T-cell (primary cell): ENCODE data around the gene SLC45A3. TPM values are rescaled to one million over a fixed set of nuclear protein-coding genes. Genes with fewer than 3 reads are reported as not detected.

Experiments used
- ATAC-seq, 4 experiments: fragments of 200-7000 bp in 3 of 4; fragments of 150-1000 bp in 1 of 4; cut with Tn5 transposase; replicated peaks in 1 of 4; 1 replicate in 3 of 4; 2 replicates in 1 of 4; pipeline ENCODE4 v1.10.0; 2021; ENCODE audit warnings: moderate library complexity in 3 of 4, mild to moderate bottlenecking in 2 of 4, moderate number of reproducible peaks in 1 of 4
- CTCF ChIA-PET, 2 donors: fragments of 300-600 bp; sonication (Branson Sonifier 250); formaldehyde crosslinking; loops; one replicate each; lab custom pipeline; 2022; ENCODE audit warnings: antibody characterized with exemption in 2 of 2; lab: Charles Lee
- POLR2A ChIA-PET, 2 donors: fragments of 300-600 bp; sonication (Branson Sonifier 250); formaldehyde crosslinking; loops; one replicate each; lab custom pipeline; 2022; ENCODE audit warnings: antibody characterized with exemption in 2 of 2; lab: Charles Lee
- DNase-seq, 35 experiments: peaks; one replicate each; pipeline versions ENCODE4 v3.0.0 to v3.0.0-alpha.2; 2013 to 2023
- H3K27ac ChIP-seq: one replicate; pipeline ENCODE4 v1.5.1; 2013; ENCODE audit warnings: low read length
- H3K27me3 ChIP-seq, 2 experiments: replicated peaks in 1 of 2; 1 replicate in 1 of 2; 2 replicates in 1 of 2; pipeline versions ENCODE4 v1.6.1 to v1.7.0; 2013; ENCODE audit warnings: low read length in 1 of 2, mixed read lengths in 1 of 2; ENCODE audit not compliant: control insufficient read depth in 2 of 2, insufficient read depth in 2 of 2; ENCODE audit errors: extremely low read depth in 1 of 2
- H3K36me3 ChIP-seq, 2 donors: 1 replicate in 1 of 2; 2 replicates in 1 of 2; pipeline versions ENCODE4 v1.6.1 to v1.7.0; 2013; ENCODE audit warnings: low read length in 1 of 2; ENCODE audit not compliant: control insufficient read depth in 2 of 2, insufficient read depth in 1 of 2; ENCODE audit errors: extremely low read depth in 1 of 2
- H3K4me1 ChIP-seq, 2 experiments: 1 replicate in 1 of 2; 2 replicates in 1 of 2; pipeline versions ENCODE4 v1.6.1 to v1.7.0; 2013; ENCODE audit warnings: low read length in 2 of 2, mixed read lengths in 1 of 2; ENCODE audit not compliant: insufficient read depth in 2 of 2, control insufficient read depth in 1 of 2; ENCODE audit errors: extremely low read depth in 1 of 2
- H3K4me3 ChIP-seq, 2 donors: 1 replicate in 1 of 2; 2 replicates in 1 of 2; pipeline versions ENCODE4 v1.5.1 to v1.7.0; 2013; ENCODE audit warnings: mild to moderate bottlenecking in 2 of 2, low read length in 1 of 2, moderate library complexity in 1 of 2; ENCODE audit not compliant: control insufficient read depth in 1 of 2; ENCODE audit errors: extremely low read depth in 1 of 2
- H3K9me3 ChIP-seq: 2 replicates; pipeline ENCODE4 v1.7.0; 2013
- H3K27ac Mint-ChIP-seq, 2 donors: one replicate each; pipeline ENCODE4 v1.8.0; 2020 to 2021; ENCODE audit warnings: mild to moderate bottlenecking in 2 of 2, mixed read lengths in 2 of 2
- H3K27me3 Mint-ChIP-seq, 2 donors: one replicate each; pipeline ENCODE4 v1.8.0; 2021 to 2022; ENCODE audit warnings: mixed read lengths in 2 of 2
- H3K36me3 Mint-ChIP-seq: one replicate; pipeline ENCODE4 v1.8.0; 2021; ENCODE audit warnings: mixed read lengths
- H3K4me1 Mint-ChIP-seq, 3 donors: one replicate each; pipeline ENCODE4 v1.8.0; 2020 to 2022; ENCODE audit warnings: mixed read lengths in 3 of 3, mild to moderate bottlenecking in 1 of 3
- H3K4me3 Mint-ChIP-seq, 3 donors: one replicate each; pipeline ENCODE4 v1.8.0; 2020 to 2022; ENCODE audit warnings: mild to moderate bottlenecking in 3 of 3, mixed read lengths in 3 of 3, moderate library complexity in 3 of 3
- H3K9me3 Mint-ChIP-seq, 3 donors: one replicate each; pipeline ENCODE4 v1.8.0; 2020 to 2022; ENCODE audit warnings: mixed read lengths in 3 of 3
- WGBS: methylation state at CpG from one replicate; pipeline ENCODE4 v1.1.5; 2013; ENCODE audit warnings: missing lambda C conversion rate; ENCODE audit not compliant: insufficient coverage; 5-methylcytosine and 5-hydroxymethylcytosine counted together
- total RNA-seq, 35 experiments: library from RNA in 6 of 35; stranded (reverse) in 6 of 35; fragments of 120-200 nt in 1 of 35; gene quantifications; one replicate each; pipeline versions ENCODE4 v1.2.1 to v1.2.4 and lab custom pipeline; 2013 to 2026

SLC45A3 gene
- total RNA-seq, 5 donors from 2014 or later (not counting 1 experiment from before 2014, with no cell fraction given) = 0.35 to 2.1 (median 0.75) TPM

- no peaks in the 10 kb centered on the region for H3K36me3 ChIP-seq
- Mint-ChIP-seq H3K9me3 (no peaks in the 10 kb centered on the region), H3K4me1 (peaks cover 0 to 11% (median 0%) of the 10 kb centered on the region in 3 donors), H3K27ac (no peak overlapping the region), H3K36me3 (no peaks in the 10 kb centered on the region), H3K4me3 (no peak overlapping the region), H3K27me3 (peaks cover 9 to 17% of the 10 kb centered on the region in 2 donors)
- H3K9me3 ChIP-seq = no peaks in the 10 kb centered on the region
- ChIA-PET CTCF (interaction anchor here in 1 of 2 donors (1.0 to 1.3 kb wide), 3 partner anchors 10 to 43 kb away, joined by 3 read pairs; no protein-coding TSS in a partner anchor), POLR2A (no interaction called here)
- DNase-seq (no peak), ATAC-seq (no peak)
- H3K4me1 ChIP-seq = peaks cover 0 to 2% of the 10 kb centered on the region in 2 experiments
- 89% methylated on average over 10 of the region's 11 CpGs for WGBS
- H3K4me3 ChIP-seq = no peak overlapping the region
- H3K27ac ChIP-seq = no peak overlapping the region
- peaks cover 0 to 51% of the 10 kb centered on the region in 2 experiments for H3K27me3 ChIP-seq
Measured at GRCh38 chr1:205667909-205668643, 12.2 kb downstream of the SLC45A3 start.

GRCh38 chr1:205666372-205667166, 13.7 kb downstream of the SLC45A3 start:
- Histone ChIP-seq H3K9me3 (no peaks in the 10 kb centered on the region), H3K36me3 (no peaks in the 10 kb centered on the region), H3K27ac (no peak overlapping the region), H3K4me3 (no peak overlapping the region), H3K4me1 (no peaks in the 10 kb centered on the region), H3K27me3 (peaks cover 0 to 45% of the 10 kb centered on the region in 2 experiments)
- peaks cover 9 to 17% of the 10 kb centered on the region in 2 donors for H3K27me3 Mint-ChIP-seq
- ChIA-PET CTCF (interaction anchor here (0.5 to 1.3 kb wide), 4 partner anchors 8 to 131 kb away, joined by 3 to 4 read pairs (median 3); no protein-coding TSS in a partner anchor), POLR2A (no interaction called here)
- H3K4me3 Mint-ChIP-seq = no peak overlapping the region
- no CpG with 5 or more reads among the region's 6 CpGs for WGBS
- DNase-seq (no peak), ATAC-seq (no peak)
- H3K36me3 Mint-ChIP-seq = no peaks in the 10 kb centered on the region
- no peaks in the 10 kb centered on the region for H3K9me3 Mint-ChIP-seq
- H3K4me1 Mint-ChIP-seq = peaks cover 0 to 11% (median 0%) of the 10 kb centered on the region in 3 donors
- no peak overlapping the region for H3K27ac Mint-ChIP-seq

- ATAC-seq (no peak), DNase-seq (no peak)
- H3K27me3 Mint-ChIP-seq = peaks cover 15 to 18% of the 10 kb centered on the region in 2 donors
- Histone ChIP-seq H3K36me3 (no peaks in the 10 kb centered on the region), H3K4me1 (no peaks in the 10 kb centered on the region), H3K9me3 (no peaks in the 10 kb centered on the region), H3K27ac (no peak overlapping the region), H3K27me3 (peaks cover 0 to 43% of the 10 kb centered on the region in 2 experiments), H3K4me3 (no peak overlapping the region)
- H3K9me3 Mint-ChIP-seq = no peaks in the 10 kb centered on the region
- H3K4me3 Mint-ChIP-seq = no peak overlapping the region
- CTCF ChIA-PET = interaction anchor here in 1 of 2 donors (0.5 to 0.6 kb wide), 2 partner anchors 8 to 130 kb away, joined by 3 read pairs; no protein-coding TSS in a partner anchor
- 66% methylated on average over 6 of the region's 9 CpGs for WGBS
- H3K27ac Mint-ChIP-seq = no peak overlapping the region
- peaks cover 0 to 11% (median 0%) of the 10 kb centered on the region in 3 donors for H3K4me1 Mint-ChIP-seq
- H3K36me3 Mint-ChIP-seq = no peaks in the 10 kb centered on the region
- POLR2A ChIA-PET = no interaction called here
Measured at GRCh38 chr1:205665201-205666045, 14.9 kb downstream of the SLC45A3 start.

DNA sequence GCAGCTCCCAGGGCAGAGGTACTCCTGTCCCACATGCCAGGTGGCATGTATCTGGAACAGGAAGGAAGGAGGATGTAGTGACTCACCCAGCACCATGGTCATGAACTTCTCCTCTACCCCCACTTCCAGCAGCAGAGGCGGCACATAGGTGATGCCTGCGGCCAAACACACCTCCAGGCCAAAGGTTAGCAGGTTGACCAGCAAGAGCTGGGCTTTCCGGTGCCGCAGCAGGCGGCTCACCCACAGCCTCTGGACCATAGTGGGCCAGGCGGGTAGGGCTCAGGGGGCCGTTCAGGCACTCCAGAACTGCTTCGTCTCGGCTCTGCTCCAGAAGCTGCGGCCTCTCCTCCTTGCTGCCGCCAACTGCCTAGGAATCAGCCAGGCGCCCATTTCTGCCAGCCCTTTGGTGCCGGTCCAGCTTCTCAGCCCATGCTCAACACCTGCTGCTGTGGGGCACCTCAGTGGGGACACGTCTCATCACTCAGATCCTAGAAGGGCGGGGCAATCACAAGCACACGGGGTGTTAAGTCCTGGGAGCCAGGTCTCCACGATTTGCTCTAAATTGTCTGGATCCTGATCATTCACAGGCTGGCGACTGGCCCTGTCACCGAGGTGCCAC, 15.8 kb downstream of the SLC45A3 start:
- no peak overlapping the region for H3K4me3 Mint-ChIP-seq
- no peak for ATAC-seq
- Histone ChIP-seq H3K4me1 (no peaks in the 10 kb centered on the region), H3K27ac (no peak overlapping the region), H3K4me3 (no peak overlapping the region), H3K27me3 (peaks cover 0 to 38% of the 10 kb centered on the region in 2 experiments), H3K36me3 (no peaks in the 10 kb centered on the region), H3K9me3 (no peaks in the 10 kb centered on the region)
- no peaks in the 10 kb centered on the region for H3K9me3 Mint-ChIP-seq
- ChIA-PET CTCF (interaction anchor here in 1 of 2 donors (0.6 kb wide), 1 partner anchor 9 kb away, joined by 3 read pairs; no protein-coding TSS in a partner anchor), POLR2A (no interaction called here)
- no peak for DNase-seq
- no peaks in the 10 kb centered on the region for H3K36me3 Mint-ChIP-seq
- peaks cover 15 to 16% of the 10 kb centered on the region in 2 donors for H3K27me3 Mint-ChIP-seq
- 83% methylated on average over 12 of the region's 19 CpGs for WGBS
- no peak overlapping the region for H3K27ac Mint-ChIP-seq
- peaks cover 0 to 11% (median 0%) of the 10 kb centered on the region in 3 donors for H3K4me1 Mint-ChIP-seq

DNA sequence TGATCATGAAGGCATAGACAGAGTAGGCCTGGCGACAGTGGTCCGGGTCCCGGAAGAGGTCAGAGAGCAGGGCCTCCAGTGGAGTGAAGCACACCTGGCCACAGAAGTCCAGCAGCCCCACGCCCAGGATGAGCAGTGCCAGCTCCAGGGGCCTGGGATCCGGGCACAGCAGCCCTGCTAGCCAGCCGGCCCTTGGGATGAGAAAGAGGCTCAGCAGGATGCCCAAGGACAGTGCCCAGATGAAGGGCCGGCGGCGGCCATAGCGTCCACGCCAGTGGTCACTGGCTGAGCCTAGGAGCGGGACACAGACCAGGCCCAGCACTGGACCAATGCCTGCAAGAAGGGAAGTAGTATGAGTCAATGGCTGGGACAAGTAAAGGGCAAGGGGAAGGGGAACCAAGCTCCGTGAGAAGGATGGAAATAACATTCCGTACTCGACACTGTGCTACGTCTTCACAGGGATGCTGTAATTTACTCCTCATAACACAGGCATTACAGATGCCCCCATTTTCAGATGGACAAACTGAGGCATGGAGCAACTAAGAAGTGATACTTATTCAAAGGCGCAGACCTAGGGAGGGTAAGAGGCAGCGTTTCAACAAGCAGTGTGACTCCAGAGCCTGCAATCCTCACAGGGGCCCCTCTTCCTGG, 16.9 kb downstream of the SLC45A3 start:
- peaks cover 0 to 35% of the 10 kb centered on the region in 2 experiments for H3K27me3 ChIP-seq
- H3K9me3 Mint-ChIP-seq = no peaks in the 10 kb centered on the region
- no peaks in the 10 kb centered on the region for H3K9me3 ChIP-seq
- no peak overlapping the region for H3K27ac ChIP-seq
- 82% methylated on average over 13 of the region's 18 CpGs for WGBS
- ChIA-PET POLR2A (no interaction called here), CTCF (interaction anchor here in 1 of 2 donors (0.6 kb wide), 1 partner anchor 127 kb away, joined by 3 read pairs; no protein-coding TSS in a partner anchor)
- no peak overlapping the region for H3K4me3 Mint-ChIP-seq
- DNase-seq = no peak
- no peaks in the 10 kb centered on the region for H3K36me3 Mint-ChIP-seq
- H3K36me3 ChIP-seq = no peaks in the 10 kb centered on the region
- peaks cover 0 to 12% (median 0%) of the 10 kb centered on the region in 3 donors for H3K4me1 Mint-ChIP-seq
- H3K27me3 Mint-ChIP-seq = peaks cover 12 to 13% of the 10 kb centered on the region in 2 donors
- no peak for ATAC-seq
- no peak overlapping the region for H3K27ac Mint-ChIP-seq
- H3K4me3 ChIP-seq = no peak overlapping the region
- peaks cover 0 to 4% of the 10 kb centered on the region in 2 experiments for H3K4me1 ChIP-seq
